ENCODE measurements around the gene PSORS1C1. TPM values are rescaled to one million over a fixed set of nuclear protein-coding genes. Genes with fewer than 3 reads are reported as not detected.

Gene PSORS1C1
- total RNA-seq, 1 donor from 2014 or later: under 0.01 TPM

DNA sequence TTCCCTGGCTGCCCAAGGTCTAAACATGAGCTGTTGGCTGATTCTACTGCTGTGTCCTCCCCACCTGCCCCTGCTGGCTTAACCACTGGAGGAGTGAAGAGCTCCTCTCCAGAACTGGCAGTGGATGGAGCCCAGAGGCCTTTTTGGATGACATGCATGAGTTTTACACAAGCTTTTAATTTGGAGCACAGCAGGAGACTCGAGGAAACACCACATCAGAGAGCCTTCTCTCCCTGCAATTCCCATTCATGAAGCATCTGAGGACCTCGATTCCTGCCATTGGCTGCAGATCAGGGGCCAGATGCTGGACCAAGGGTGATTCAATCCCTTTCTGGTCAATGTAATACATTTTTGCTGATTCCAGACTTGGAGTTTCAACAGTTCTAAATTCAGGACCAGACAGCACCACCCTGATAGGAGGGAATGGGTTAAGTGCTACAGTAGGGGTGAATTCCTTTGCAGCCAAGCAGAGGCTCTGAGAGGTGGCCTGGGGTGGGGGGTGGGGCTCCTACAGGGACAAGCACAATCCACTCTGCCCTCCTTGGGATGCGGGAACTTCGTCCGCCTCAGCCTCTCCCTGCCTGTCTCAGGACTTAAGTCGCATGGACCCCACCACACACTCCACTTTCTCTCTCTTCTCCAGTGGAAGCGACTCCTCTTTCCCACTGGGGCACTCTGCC lies 599 bp upstream of the PSORS1C1 start:
- Histone ChIP-seq H3K27ac (ENCODE audit: low read depth, low read length) (peak overlapping the region; percentile 64), H3K4me3 (ENCODE audit: low read length in 3 of 3) (no peak overlapping the region), H3K27me3 (ENCODE audit: control insufficient read depth in 3 of 3, insufficient read depth in 3 of 3, low read length in 3 of 3) (peaks cover 4 to 15% (median 8%) of the 10 kb centered on the region in 3 donors), H3K4me1 (ENCODE audit: control insufficient read depth in 3 of 3, insufficient read depth in 3 of 3, low read length in 3 of 3) (peaks cover 12 to 25% (median 12%) of the 10 kb centered on the region in 3 donors), H3K36me3 (ENCODE audit: control insufficient read depth in 3 of 3, insufficient read depth in 3 of 3, low read length in 3 of 3) (no peaks in the 10 kb centered on the region), H3K9ac (ENCODE audit: low read depth in 1 of 3, low read length in 3 of 3) (no peak overlapping the region), H3K9me3 (ENCODE audit: control insufficient read depth in 3 of 3, low read length in 3 of 3) (no peaks in the 10 kb centered on the region)

DNA sequence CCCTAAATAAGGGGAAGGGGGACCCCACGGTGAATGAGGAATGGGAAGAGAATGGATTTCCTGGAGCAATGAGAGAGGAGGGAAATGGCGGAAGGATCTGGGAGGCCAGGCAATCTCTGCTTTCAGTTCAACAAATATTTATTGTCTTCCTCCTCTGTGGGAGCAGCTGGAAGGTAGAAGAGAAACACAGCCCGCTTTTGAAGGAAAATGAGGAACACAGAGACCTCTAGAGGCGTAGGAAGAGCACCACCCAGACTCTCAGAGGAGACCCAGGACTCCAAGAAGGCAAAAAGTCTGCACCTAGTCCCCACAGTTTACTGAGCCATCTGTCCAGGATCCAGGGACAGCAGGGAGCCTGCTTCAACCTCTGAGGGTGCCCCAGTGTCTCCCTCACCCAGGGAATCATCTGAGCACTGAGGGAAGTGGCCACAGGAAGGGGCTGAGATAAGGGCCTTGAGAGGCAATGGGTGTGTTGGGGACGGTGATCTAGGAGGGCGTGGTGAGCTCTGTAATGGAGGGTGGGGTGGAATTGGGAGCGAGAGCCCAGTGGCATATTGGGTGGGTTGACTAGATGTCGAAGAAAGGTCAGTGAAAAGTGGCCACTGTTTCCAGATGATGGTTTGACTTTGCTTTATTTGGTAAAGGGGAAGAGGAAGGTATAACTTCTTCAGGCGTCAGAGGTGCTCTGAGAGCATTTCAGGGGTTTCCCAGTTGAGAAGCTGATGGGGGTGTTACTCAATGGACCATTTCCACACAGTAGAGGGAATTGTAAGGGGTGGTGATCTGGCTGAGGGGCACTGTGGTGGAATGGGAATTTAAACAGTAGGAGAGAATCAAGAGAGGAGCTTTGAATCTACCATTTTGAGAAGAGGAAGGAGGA lies 610 bp downstream of the PSORS1C1 start:
- H3K36me3 ChIP-seq (ENCODE audit: control insufficient read depth in 3 of 3, insufficient read depth in 3 of 3, low read length in 3 of 3): no peaks in the 10 kb centered on the region
- H3K27me3 ChIP-seq (ENCODE audit: control insufficient read depth in 3 of 3, insufficient read depth in 3 of 3, low read length in 3 of 3): peaks cover 0 to 9% (median under 1%) of the 10 kb centered on the region in 3 donors
- peak overlapping the region in 2 of 3 donors; percentile 13 to 23 for H3K4me3 ChIP-seq (ENCODE audit: low read length in 3 of 3)
- no peaks in the 10 kb centered on the region for H3K9me3 ChIP-seq (ENCODE audit: control insufficient read depth in 3 of 3, low read length in 3 of 3)
- H3K9ac ChIP-seq (ENCODE audit: low read depth in 1 of 3, low read length in 3 of 3): no peak overlapping the region
- H3K4me1 ChIP-seq (ENCODE audit: control insufficient read depth in 3 of 3, insufficient read depth in 3 of 3, low read length in 3 of 3): peaks cover 12 to 25% (median 12%) of the 10 kb centered on the region in 3 donors
- peak overlapping the region; percentile 64 for H3K27ac ChIP-seq (ENCODE audit: low read depth, low read length)

DNA sequence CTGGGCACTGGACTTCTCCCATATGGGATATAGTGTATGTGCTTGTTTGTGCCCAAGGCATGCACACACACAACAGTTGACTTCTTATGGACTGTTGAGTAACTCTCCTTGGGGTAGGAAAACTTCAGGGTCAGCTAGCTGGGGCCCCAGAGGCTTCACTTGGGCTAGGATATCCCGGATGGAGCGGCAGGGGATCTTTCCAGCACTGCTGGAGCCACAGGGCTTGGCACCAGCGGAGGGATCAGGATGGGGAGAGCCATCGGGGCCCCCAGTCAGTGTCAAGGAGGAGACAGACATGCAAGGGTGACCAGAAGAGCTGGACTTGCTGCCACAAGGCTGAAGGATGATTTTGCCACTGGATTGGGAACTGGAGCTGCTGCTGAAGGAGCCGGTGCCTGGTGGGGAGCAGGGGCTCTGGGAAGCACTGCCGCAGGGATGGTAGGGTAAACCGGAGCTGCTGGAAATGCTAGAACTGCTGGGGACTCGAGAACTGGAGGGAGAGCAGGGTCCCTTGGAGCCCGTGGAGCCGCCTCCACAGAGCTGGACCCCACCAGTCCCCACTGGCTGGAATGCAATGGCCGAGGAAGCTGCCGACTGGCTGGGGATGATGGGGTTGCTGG lies 1.5 kb downstream of the PSORS1C1 start:
- Histone ChIP-seq H3K9me3 (ENCODE audit: control insufficient read depth in 3 of 3, low read length in 3 of 3) (no peaks in the 10 kb centered on the region), H3K9ac (ENCODE audit: low read depth in 1 of 3, low read length in 3 of 3) (peak overlapping the region in 1 of 3 donors; percentile 8), H3K4me3 (ENCODE audit: low read length in 3 of 3) (no peak overlapping the region), H3K4me1 (ENCODE audit: control insufficient read depth in 3 of 3, insufficient read depth in 3 of 3, low read length in 3 of 3) (peaks cover 12 to 25% (median 12%) of the 10 kb centered on the region in 3 donors), H3K36me3 (ENCODE audit: control insufficient read depth in 3 of 3, insufficient read depth in 3 of 3, low read length in 3 of 3) (no peaks in the 10 kb centered on the region), H3K27me3 (ENCODE audit: control insufficient read depth in 3 of 3, insufficient read depth in 3 of 3, low read length in 3 of 3) (peaks cover 0 to 6% (median 0%) of the 10 kb centered on the region in 3 donors), H3K27ac (ENCODE audit: low read depth, low read length) (no peak overlapping the region)

DNA sequence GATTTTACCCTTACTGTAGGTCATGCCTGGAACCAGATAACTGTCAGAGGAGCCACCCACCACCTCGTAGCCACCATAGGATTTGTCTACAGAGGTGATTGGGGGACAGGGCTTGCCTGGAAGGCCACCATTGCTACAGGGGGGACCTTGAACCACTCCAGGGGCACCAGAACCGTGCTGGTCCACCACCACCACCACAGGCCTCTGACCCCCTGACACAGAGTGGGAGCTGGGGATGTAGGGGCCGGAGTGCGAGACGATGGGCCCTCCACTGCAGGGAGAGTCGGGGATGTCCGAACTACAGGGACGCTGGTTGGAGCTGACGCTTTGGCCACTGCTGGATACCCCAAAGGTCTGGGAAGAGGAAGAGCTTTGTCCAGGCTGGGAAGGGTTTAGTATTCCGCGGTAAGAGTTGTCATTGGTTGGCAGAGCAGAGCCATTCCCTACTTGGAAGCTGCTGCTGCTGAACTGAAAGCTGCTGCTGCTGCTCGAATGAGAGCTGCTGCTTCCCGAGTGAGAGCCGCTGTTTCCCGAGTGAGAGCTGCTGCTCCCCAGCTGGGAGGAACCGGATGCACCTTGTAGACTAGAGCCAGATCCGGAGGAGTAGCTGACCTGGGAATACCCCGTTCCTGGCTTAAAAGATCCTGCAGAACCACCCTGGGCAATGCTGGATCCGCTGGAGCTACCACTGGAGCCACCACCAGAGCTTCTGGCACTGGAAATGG lies 2.2 kb downstream of the PSORS1C1 start:
- Histone ChIP-seq H3K4me3 (ENCODE audit: low read length in 3 of 3) (peak overlapping the region in 2 of 3 donors; percentile 38 to 45), H3K4me1 (ENCODE audit: control insufficient read depth in 3 of 3, insufficient read depth in 3 of 3, low read length in 3 of 3) (peaks cover 12 to 25% (median 12%) of the 10 kb centered on the region in 3 donors), H3K36me3 (ENCODE audit: control insufficient read depth in 3 of 3, insufficient read depth in 3 of 3, low read length in 3 of 3) (no peaks in the 10 kb centered on the region), H3K9ac (ENCODE audit: low read depth in 1 of 3, low read length in 3 of 3) (peak overlapping the region in 1 of 3 donors; percentile 8), H3K27ac (ENCODE audit: low read depth, low read length) (no peak overlapping the region), H3K9me3 (ENCODE audit: control insufficient read depth in 3 of 3, low read length in 3 of 3) (no peaks in the 10 kb centered on the region), H3K27me3 (ENCODE audit: control insufficient read depth in 3 of 3, insufficient read depth in 3 of 3, low read length in 3 of 3) (peaks cover 0 to 5% (median 0%) of the 10 kb centered on the region in 3 donors)

DNA sequence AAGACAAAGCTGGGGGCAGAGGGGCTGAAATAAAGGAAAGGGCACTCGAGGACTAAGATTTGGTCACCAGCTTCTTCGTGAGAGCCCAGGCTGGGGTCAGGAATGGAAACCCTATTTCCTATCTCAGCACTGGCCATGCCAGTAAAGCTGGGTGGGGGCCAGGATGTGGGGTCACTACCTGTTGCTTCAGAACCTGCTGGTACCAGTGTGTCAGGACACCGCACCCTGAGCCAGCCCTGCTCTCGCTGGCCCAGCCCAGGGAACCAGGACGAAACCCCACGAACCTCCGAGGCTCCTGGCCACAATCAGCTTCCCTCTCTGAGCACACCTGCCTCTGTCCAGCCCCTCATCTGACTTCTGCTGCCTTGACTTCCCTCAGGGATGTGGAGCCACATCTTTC lies 3.6 kb downstream of the PSORS1C1 start:
- Histone ChIP-seq H3K9me3 (ENCODE audit: control insufficient read depth in 3 of 3, low read length in 3 of 3) (no peaks in the 10 kb centered on the region), H3K9ac (ENCODE audit: low read depth in 1 of 3, low read length in 3 of 3) (no peak overlapping the region), H3K36me3 (ENCODE audit: control insufficient read depth in 3 of 3, insufficient read depth in 3 of 3, low read length in 3 of 3) (no peaks in the 10 kb centered on the region), H3K27me3 (ENCODE audit: control insufficient read depth in 3 of 3, insufficient read depth in 3 of 3, low read length in 3 of 3) (peaks cover 0 to 2% (median 0%) of the 10 kb centered on the region in 3 donors), H3K4me1 (ENCODE audit: control insufficient read depth in 3 of 3, insufficient read depth in 3 of 3, low read length in 3 of 3) (peaks cover 12 to 33% (median 23%) of the 10 kb centered on the region in 3 donors), H3K27ac (ENCODE audit: low read depth, low read length) (no peak overlapping the region), H3K4me3 (ENCODE audit: low read length in 3 of 3) (no peak overlapping the region)

DNA sequence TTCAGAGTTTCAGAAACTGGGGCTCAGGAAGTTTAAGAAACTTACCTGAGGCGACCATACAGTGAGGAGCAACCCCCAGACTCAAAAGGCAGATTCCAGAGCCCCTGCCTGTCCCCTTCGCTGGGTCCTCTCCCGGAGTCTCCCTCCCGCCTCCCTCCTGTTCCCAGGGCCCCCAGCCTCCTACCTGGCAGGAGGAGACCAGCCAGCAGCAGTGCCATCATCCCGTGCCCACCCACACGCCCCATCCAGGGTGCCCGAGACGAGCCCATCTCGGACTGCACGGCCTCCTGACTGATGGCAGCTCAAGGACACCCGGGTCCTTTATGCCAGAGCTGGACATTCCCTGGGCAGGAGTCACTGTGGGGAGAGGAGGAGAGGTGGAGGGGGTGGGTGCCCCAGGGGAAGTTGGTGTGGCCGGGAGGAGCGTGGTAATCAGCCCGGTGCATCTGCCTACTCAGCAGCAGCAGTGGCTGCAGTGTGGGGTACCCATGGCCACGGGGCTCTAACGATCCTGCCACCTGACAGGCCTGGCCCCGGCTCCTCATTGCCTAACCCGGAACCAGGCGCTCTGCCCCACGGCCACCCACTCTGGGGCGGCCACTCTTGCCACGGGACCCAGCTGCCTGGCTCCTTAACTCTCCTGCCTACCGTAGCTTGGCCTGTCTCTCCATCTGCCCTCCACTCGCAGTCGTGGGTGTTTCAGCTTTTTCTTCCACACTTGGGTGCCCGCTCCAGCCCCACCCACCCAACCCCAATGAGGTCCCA lies 5.7 kb downstream of the PSORS1C1 start, which contains the start of gene CDSN:
Gene CDSN (minus strand): TSS at position 296 of the 765 bp plus-strand sequence. CDS start 27 bp downstream, at position 269.
- Histone ChIP-seq H3K4me1 (ENCODE audit: control insufficient read depth in 3 of 3, insufficient read depth in 3 of 3, low read length in 3 of 3) (peaks cover 6 to 27% (median 17%) of the 10 kb centered on the region in 3 donors), H3K36me3 (ENCODE audit: control insufficient read depth in 3 of 3, insufficient read depth in 3 of 3, low read length in 3 of 3) (no peaks in the 10 kb centered on the region), H3K27me3 (ENCODE audit: control insufficient read depth in 3 of 3, insufficient read depth in 3 of 3, low read length in 3 of 3) (peaks cover 0 to 2% (median 0%) of the 10 kb centered on the region in 3 donors), H3K9me3 (ENCODE audit: control insufficient read depth in 3 of 3, low read length in 3 of 3) (no peaks in the 10 kb centered on the region), H3K9ac (ENCODE audit: low read depth in 1 of 3, low read length in 3 of 3) (peak within 1 kb of the TSS in 1 of 3 donors; percentile 33), H3K4me3 (ENCODE audit: low read length in 3 of 3) (no peak within 1 kb of the TSS), H3K27ac (ENCODE audit: low read depth, low read length) (no peak within 1 kb of the TSS)

DNA sequence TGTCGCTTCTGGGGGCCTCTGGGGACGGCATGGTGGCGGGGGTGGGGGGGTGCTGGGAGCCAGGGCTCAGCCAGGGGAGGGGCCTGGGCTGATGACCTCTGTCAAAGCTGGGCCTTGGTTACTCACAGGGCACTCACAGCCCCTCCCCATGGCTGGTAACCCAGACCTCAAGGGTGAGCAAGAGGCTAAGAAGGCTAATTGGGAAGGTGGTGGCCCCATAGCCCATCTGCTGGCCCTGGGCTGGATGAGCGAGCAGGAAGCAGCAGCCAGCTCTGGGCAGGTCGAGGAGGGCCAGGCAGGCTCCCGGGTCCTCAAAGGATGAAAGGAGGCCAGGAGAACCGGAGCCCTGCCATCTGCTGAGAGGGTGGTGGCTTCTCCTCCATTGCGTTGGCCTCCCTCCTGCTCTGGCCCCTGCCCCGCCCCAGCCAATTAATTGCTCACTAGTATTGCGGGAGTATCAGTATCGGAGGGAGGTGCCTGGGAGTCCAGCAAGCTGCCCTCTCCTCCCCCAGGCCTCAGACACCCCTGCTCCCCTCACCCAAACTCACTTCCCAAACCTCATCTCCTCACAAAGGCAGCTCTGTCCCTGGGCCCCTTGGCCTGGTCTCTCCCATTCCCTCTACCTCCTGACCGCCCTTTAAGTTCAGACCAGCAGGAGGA lies 6.7 kb downstream of the PSORS1C1 start:
- Histone ChIP-seq H3K4me3 (ENCODE audit: low read length in 3 of 3) (no peak overlapping the region), H3K9ac (ENCODE audit: low read depth in 1 of 3, low read length in 3 of 3) (peak overlapping the region in 1 of 3 donors; percentile 33), H3K27ac (ENCODE audit: low read depth, low read length) (no peak overlapping the region), H3K9me3 (ENCODE audit: control insufficient read depth in 3 of 3, low read length in 3 of 3) (no peaks in the 10 kb centered on the region), H3K27me3 (ENCODE audit: control insufficient read depth in 3 of 3, insufficient read depth in 3 of 3, low read length in 3 of 3) (peaks cover 0 to 2% (median 0%) of the 10 kb centered on the region in 3 donors), H3K36me3 (ENCODE audit: control insufficient read depth in 3 of 3, insufficient read depth in 3 of 3, low read length in 3 of 3) (no peaks in the 10 kb centered on the region), H3K4me1 (ENCODE audit: control insufficient read depth in 3 of 3, insufficient read depth in 3 of 3, low read length in 3 of 3) (peaks cover 8 to 29% (median 17%) of the 10 kb centered on the region in 3 donors)

DNA sequence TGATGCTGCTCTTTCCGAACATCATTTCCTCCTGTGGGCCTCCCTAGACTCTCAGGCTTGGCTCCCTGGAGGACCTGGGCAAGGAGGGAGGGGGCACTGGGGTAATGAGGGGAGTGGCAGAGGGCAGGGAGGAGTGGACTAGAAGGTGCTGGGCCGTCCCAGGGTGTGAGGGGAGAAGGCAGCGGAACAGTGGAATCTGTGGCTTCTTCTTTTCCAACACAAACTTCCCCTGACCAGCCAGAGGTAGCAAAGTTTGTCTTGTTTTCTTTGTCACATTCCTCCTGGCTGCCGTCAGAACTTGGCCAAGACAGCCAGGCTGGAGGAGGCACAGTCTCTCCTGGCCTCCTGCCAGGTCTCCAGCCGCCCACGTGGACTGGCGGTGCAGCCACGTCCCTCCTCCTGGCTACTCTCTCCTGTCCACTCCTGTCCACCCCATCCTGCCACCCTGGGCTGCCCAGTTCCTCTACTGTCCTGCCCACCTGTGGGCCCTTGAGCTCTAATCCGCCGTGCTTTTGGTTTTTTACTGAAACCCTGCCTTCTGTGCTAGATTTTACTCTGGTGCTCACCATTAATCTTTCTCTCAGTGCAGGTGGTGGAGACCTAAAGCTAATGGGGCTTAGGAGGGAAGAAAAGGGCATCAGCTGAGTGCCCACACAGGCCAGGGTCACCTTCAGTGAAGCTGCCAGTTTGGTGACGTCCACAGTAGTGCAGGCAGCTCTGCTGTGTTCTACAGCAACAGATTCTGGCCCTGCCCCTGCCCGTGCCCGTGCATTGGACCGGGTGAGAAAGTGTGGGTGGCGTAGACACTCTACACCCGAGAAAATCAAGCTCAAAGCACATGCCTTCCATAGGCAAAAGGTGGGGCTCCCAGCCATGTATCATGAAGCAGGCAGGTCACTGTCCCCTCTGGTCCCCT lies 8.4 kb downstream of the PSORS1C1 start:
- Histone ChIP-seq H3K4me1 (ENCODE audit: control insufficient read depth in 3 of 3, insufficient read depth in 3 of 3, low read length in 3 of 3) (peaks cover 3 to 25% (median 17%) of the 10 kb centered on the region in 3 donors), H3K9ac (ENCODE audit: low read depth in 1 of 3, low read length in 3 of 3) (peak overlapping the region in 1 of 3 donors; percentile 25), H3K27me3 (ENCODE audit: control insufficient read depth in 3 of 3, insufficient read depth in 3 of 3, low read length in 3 of 3) (no peaks in the 10 kb centered on the region), H3K9me3 (ENCODE audit: control insufficient read depth in 3 of 3, low read length in 3 of 3) (no peaks in the 10 kb centered on the region), H3K4me3 (ENCODE audit: low read length in 3 of 3) (peak overlapping the region in 1 of 3 donors; percentile 13), H3K36me3 (ENCODE audit: control insufficient read depth in 3 of 3, insufficient read depth in 3 of 3, low read length in 3 of 3) (no peaks in the 10 kb centered on the region), H3K27ac (ENCODE audit: low read depth, low read length) (no peak overlapping the region)
